ENCODE results near the gene ZNF154.
A peak's percentile ranks its signal among the peaks of the same experiment; 100 is the strongest.

ZNF154 gene

DNA sequence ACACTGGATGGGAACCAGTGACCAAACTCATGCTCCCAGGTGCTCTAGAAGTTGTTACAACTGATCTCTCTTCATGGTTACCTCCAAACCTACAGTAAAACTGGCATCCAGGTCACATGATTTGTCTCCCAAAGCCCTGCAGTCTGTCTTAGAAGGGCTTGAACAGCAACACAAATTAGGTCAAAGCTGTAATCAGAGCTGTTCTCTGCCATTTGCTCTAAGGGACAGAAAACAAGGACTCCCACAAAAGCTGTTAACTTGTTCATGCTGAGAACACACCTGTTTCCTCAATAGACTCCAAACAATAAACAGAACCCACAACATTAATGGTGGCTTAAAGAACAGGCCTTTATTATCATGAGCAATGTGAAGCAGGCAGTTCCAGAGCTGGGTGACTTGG, 10.4 kb upstream of the ZNF154 start:
- Histone ChIP-seq H3K27me3 (ENCODE audit: control insufficient read depth, insufficient read depth, low read length) (no peaks in the 10 kb centered on the region), H3K9ac (ENCODE audit: low read depth, low read length) (no peak overlapping the region), H3K36me3 (ENCODE audit: control insufficient read depth, insufficient read depth, low read length) (peaks cover 19% of the 10 kb centered on the region), H3K9me3 (ENCODE audit: control insufficient read depth, insufficient read depth, low read length) (no peaks in the 10 kb centered on the region), H3K4me3 (ENCODE audit: low read depth, low read length) (no peak overlapping the region), H3K4me1 (ENCODE audit: control insufficient read depth, insufficient read depth, low read length) (no peaks in the 10 kb centered on the region)

DNA sequence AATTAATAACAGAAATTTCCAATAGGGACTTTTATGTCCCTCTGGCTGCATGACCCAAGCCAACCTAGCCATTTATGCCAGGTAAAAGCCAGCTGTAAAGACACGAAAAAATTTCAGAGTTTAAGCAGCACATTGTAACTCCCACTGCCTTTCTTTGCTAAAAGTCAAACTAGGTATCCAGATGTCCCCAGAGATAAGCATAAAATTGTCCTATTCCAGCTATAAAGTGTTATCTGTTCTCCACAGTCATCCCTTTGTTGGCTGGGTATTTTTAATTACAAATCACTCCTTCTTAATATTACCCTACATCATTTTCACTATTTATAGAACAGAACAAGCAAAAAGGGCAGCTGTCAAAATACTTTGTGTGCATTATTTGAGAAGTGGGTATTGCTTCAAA, 3.2 kb upstream of the ZNF154 start:
- H3K36me3 ChIP-seq (ENCODE audit: control insufficient read depth, insufficient read depth, low read length) = no peaks in the 10 kb centered on the region
- no peaks in the 10 kb centered on the region for H3K9me3 ChIP-seq (ENCODE audit: control insufficient read depth, insufficient read depth, low read length)
- peaks cover 4% of the 10 kb centered on the region for H3K27me3 ChIP-seq (ENCODE audit: control insufficient read depth, insufficient read depth, low read length)
- no peaks in the 10 kb centered on the region for H3K4me1 ChIP-seq (ENCODE audit: control insufficient read depth, insufficient read depth, low read length)
- no peak overlapping the region for H3K4me3 ChIP-seq (ENCODE audit: low read depth, low read length)
- H3K9ac ChIP-seq (ENCODE audit: low read depth, low read length) = no peak overlapping the region

DNA sequence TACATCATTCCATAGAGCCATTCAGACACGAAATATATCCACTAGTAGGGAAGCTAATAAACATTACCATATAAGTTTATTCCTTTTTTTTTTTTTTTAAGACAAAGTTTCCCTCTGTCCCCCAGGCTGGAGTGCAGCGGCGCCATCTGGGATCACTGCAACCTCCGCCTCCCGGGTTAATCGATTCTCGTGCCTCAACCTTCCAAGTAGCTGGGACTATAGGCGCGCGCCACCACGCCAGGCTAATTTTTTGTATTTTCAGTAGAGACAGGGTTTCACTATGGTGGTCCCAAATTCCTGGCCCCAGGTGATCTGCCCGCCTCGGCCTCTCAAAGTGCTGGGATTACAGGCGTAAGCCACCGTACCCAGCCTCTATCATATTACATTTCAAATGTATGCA, 612 bp upstream of the ZNF154 start:
- peaks cover 2% of the 10 kb centered on the region for H3K36me3 ChIP-seq (ENCODE audit: control insufficient read depth, insufficient read depth, low read length)
- H3K4me3 ChIP-seq (ENCODE audit: low read depth, low read length) = peak overlapping the region; percentile 77

DNA sequence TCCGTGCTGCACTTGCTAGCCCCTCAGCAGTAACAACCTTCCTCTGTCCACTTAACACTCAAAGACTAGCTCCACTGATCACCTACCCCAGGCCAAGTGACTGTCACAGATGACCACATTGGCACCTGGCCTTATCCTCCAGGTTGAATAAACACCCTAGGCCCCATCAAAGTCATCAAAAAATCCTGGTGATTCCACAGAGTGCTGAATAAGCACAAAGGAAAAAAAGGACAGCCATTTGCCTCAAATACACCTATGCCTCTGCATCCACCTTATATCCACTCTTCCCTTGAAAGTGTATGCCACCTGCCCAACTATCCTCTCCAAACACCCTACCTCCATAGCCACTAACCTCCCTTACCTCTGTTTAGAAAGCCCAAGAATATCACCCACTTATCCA, 2.7 kb downstream of the ZNF154 start:
- Histone ChIP-seq H3K9me3 (ENCODE audit: control insufficient read depth, insufficient read depth, low read length) (peaks cover 6% of the 10 kb centered on the region), H3K36me3 (ENCODE audit: control insufficient read depth, insufficient read depth, low read length) (peaks cover 19% of the 10 kb centered on the region)

More for the DNA sequence above, 612 bp upstream of the ZNF154 start:
- Histone ChIP-seq H3K27me3 (ENCODE audit: control insufficient read depth, insufficient read depth, low read length) (peaks cover 4% of the 10 kb centered on the region), H3K4me1 (ENCODE audit: control insufficient read depth, insufficient read depth, low read length) (no peaks in the 10 kb centered on the region), H3K9ac (ENCODE audit: low read depth, low read length) (no peak overlapping the region), H3K9me3 (ENCODE audit: control insufficient read depth, insufficient read depth, low read length) (no peaks in the 10 kb centered on the region)

DNA sequence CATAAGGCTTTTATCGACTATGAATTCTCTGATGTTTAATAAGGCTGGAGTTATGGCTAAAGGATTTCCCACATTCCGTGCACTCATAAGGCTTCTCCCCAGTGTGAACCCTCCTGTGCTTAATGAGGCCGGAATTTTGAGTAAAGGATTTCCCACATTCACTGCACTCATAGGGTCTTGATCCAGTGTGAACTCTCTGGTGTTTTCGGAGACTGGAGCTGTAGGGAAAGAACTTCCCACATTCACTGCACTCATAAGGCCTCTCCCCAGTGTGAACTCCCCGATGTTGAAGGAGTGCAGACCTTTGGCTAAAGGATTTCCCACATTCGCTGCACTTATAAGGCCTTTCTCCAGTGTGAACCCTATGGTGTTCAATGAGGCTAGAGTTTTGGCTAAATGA, 7.4 kb downstream of the ZNF154 start:
- Histone ChIP-seq H3K27me3 (ENCODE audit: control insufficient read depth, insufficient read depth, low read length) (no peaks in the 10 kb centered on the region), H3K4me3 (ENCODE audit: low read depth, low read length) (no peak overlapping the region), H3K9me3 (ENCODE audit: control insufficient read depth, insufficient read depth, low read length) (peaks cover 8% of the 10 kb centered on the region), H3K9ac (ENCODE audit: low read depth, low read length) (no peak overlapping the region), H3K36me3 (ENCODE audit: control insufficient read depth, insufficient read depth, low read length) (peaks cover 30% of the 10 kb centered on the region), H3K4me1 (ENCODE audit: control insufficient read depth, insufficient read depth, low read length) (no peaks in the 10 kb centered on the region)

More for the DNA sequence above, 2.7 kb downstream of the ZNF154 start:
- no peak overlapping the region for H3K9ac ChIP-seq (ENCODE audit: low read depth, low read length)
- no peak overlapping the region for H3K4me3 ChIP-seq (ENCODE audit: low read depth, low read length)
- no peaks in the 10 kb centered on the region for H3K4me1 ChIP-seq (ENCODE audit: control insufficient read depth, insufficient read depth, low read length)
- H3K27me3 ChIP-seq (ENCODE audit: control insufficient read depth, insufficient read depth, low read length) = peaks cover 4% of the 10 kb centered on the region

DNA sequence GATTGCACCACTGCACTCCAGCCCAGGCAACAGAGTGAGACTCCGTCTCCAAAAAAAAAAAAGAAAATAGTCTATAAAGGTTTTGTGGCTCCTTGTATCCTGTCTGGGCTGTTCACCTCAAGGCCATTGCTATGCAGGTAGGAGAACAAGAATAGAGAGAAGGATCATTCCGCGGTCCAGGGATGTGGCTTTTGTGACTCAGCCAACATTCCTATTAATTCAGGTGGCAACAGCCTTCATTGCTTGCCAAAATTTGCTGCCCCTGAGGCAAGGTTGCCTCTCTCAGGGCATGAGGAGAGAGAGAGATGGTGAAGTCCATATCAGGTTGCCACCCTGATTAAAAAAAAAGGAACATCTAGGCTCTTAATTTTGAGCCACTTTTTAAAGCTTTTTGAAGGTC, 19.3 kb downstream of the ZNF154 start:
- Histone ChIP-seq H3K27me3 (ENCODE audit: control insufficient read depth, insufficient read depth, low read length) (no peaks in the 10 kb centered on the region), H3K36me3 (ENCODE audit: control insufficient read depth, insufficient read depth, low read length) (peaks cover 39% of the 10 kb centered on the region), H3K4me1 (ENCODE audit: control insufficient read depth, insufficient read depth, low read length) (no peaks in the 10 kb centered on the region), H3K4me3 (ENCODE audit: low read depth, low read length) (no peak overlapping the region), H3K9me3 (ENCODE audit: control insufficient read depth, insufficient read depth, low read length) (peaks cover 28% of the 10 kb centered on the region), H3K9ac (ENCODE audit: low read depth, low read length) (no peak overlapping the region)

DNA sequence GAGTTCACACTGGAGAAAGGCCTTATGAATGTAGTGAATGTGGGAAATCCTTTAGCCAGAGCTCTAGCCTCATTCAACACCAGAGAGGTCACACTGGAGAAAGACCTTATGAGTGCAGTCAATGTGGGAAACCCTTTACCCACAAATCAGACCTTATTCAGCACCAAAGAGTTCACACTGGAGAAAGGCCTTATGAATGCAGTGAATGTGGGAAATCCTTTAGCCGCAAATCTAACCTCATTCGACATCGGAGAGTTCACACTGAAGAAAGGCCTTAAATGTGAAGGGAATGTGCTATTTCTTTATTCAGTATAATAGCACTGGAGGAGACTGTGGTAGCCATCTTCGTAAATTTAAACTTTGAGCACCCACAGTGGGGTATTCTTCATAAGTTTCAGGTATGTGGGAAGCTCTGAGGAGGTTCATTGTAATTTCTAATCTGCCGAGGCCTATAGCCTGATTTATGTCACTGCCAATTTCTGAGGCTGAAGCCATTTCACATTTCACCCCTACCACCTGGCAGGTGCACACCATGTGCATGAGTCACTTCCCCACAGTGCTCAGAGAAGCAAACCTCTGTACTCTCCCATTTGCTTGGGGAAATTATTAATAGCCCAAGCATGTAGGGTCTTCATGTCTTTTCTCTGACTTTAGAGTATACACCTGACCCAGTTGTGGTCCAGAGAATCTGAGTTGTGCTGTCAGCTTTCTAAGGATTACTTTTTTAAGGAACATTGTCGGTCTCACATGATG, 20.8 kb downstream of the ZNF154 start:
- peaks cover 53% of the 10 kb centered on the region for H3K36me3 ChIP-seq (ENCODE audit: control insufficient read depth, insufficient read depth, low read length)
- no peak overlapping the region for H3K4me3 ChIP-seq (ENCODE audit: low read depth, low read length)
- peaks cover 37% of the 10 kb centered on the region for H3K9me3 ChIP-seq (ENCODE audit: control insufficient read depth, insufficient read depth, low read length)
- no peak overlapping the region for H3K9ac ChIP-seq (ENCODE audit: low read depth, low read length)
- no peaks in the 10 kb centered on the region for H3K27me3 ChIP-seq (ENCODE audit: control insufficient read depth, insufficient read depth, low read length)
- no peaks in the 10 kb centered on the region for H3K4me1 ChIP-seq (ENCODE audit: control insufficient read depth, insufficient read depth, low read length)

DNA sequence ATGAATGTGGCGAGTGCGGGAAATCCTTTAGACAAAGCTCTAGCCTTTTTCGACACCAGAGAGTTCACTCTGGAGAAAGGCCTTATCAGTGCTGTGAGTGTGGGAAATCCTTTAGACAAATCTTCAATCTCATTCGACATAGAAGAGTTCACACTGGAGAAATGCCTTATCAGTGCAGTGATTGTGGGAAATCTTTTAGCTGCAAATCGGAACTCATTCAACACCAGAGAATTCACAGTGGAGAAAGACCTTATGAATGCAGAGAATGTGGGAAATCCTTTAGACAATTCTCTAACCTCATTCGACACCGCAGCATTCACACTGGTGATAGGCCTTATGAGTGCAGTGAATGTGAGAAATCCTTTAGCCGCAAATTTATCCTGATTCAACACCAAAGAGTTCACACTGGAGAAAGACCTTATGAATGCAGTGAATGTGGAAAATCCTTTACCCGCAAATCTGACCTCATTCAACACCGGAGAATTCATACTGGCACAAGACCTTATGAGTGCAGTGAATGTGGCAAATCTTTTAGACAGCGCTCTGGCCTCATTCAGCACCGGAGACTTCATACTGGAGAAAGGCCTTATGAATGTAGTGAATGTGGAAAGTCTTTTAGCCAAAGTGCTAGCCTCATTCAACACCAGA, 21.5 kb downstream of the ZNF154 start:
- Histone ChIP-seq H3K4me1 (ENCODE audit: control insufficient read depth, insufficient read depth, low read length) (no peaks in the 10 kb centered on the region), H3K36me3 (ENCODE audit: control insufficient read depth, insufficient read depth, low read length) (peaks cover 53% of the 10 kb centered on the region), H3K9me3 (ENCODE audit: control insufficient read depth, insufficient read depth, low read length) (peaks cover 37% of the 10 kb centered on the region), H3K27me3 (ENCODE audit: control insufficient read depth, insufficient read depth, low read length) (no peaks in the 10 kb centered on the region), H3K4me3 (ENCODE audit: low read depth, low read length) (no peak overlapping the region), H3K9ac (ENCODE audit: low read depth, low read length) (no peak overlapping the region)

DNA sequence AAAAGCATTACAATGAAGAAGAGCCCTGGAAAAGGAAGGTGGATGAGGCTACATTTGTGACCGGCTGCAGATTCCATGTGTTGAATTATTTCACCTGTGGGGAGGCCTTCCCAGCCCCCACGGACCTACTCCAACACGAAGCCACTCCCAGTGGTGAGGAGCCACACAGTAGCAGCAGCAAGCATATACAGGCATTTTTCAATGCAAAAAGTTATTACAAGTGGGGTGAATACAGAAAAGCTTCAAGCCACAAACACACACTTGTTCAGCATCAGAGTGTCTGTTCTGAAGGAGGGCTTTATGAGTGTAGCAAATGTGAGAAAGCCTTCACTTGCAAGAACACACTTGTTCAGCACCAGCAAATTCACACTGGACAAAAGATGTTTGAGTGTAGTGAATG, 22.3 kb downstream of the ZNF154 start:
- peaks cover 53% of the 10 kb centered on the region for H3K36me3 ChIP-seq (ENCODE audit: control insufficient read depth, insufficient read depth, low read length)
- H3K27me3 ChIP-seq (ENCODE audit: control insufficient read depth, insufficient read depth, low read length) = no peaks in the 10 kb centered on the region
- H3K4me1 ChIP-seq (ENCODE audit: control insufficient read depth, insufficient read depth, low read length) = no peaks in the 10 kb centered on the region
- H3K9me3 ChIP-seq (ENCODE audit: control insufficient read depth, insufficient read depth, low read length) = peaks cover 37% of the 10 kb centered on the region
- no peak overlapping the region for H3K4me3 ChIP-seq (ENCODE audit: low read depth, low read length)
- no peak overlapping the region for H3K9ac ChIP-seq (ENCODE audit: low read depth, low read length)

DNA sequence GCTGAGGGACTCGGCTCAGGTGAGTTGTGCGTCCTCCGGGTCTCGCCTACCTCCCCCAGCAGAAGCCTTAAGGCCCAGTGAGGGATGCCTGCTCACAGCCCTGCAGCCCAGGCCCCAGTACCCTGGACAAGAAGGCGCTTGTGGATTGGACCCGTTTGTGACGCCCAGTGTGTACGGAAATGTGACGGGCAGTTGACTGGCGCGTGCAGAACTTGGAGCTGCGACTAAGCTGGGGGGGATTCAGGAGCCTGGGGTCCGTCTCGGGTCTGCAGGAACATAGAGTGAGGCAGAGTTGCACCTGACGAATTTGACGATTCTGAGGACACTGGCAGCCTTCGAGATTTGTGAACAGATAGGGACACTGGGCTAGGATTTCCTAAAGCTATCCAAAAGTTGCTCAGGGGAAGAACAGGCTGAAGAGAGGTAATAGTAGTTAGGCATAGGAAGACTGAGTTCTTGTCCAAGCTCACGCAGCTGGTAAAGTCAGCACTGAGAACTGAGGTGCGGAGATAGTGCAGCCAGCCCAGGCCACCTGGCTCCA, 26.7 kb downstream of the ZNF154 start:
- H3K4me3 ChIP-seq (ENCODE audit: low read depth, low read length) = peak overlapping the region; percentile 79
- peaks cover 18% of the 10 kb centered on the region for H3K9me3 ChIP-seq (ENCODE audit: control insufficient read depth, insufficient read depth, low read length)
- peaks cover 14% of the 10 kb centered on the region for H3K27me3 ChIP-seq (ENCODE audit: control insufficient read depth, insufficient read depth, low read length)
- no peaks in the 10 kb centered on the region for H3K4me1 ChIP-seq (ENCODE audit: control insufficient read depth, insufficient read depth, low read length)
- peaks cover 39% of the 10 kb centered on the region for H3K36me3 ChIP-seq (ENCODE audit: control insufficient read depth, insufficient read depth, low read length)
- peak overlapping the region; percentile 91 for H3K9ac ChIP-seq (ENCODE audit: low read depth, low read length)

DNA sequence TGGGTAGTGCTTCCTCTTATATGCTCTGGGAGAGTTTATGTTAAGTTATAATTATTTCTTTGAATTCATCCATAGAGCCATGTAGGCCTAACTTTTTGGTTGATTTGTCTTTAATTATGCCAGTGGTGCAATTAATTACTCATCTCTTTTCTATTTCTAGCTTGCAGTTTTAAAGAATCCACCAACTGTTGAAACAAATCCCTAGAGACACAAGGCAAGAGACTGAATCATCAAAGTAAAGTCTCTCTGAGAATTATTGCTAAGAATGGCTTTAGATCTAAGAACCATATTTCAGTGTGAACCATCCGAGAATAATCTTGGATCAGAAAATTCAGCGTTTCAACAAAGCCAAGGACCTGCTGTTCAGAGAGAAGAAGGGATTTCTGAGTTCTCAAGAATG, 33.1 kb downstream of the ZNF154 start:
- H3K4me1 ChIP-seq (ENCODE audit: control insufficient read depth, insufficient read depth, low read length) = no peaks in the 10 kb centered on the region
- H3K9ac ChIP-seq (ENCODE audit: low read depth, low read length) = no peak overlapping the region
- H3K9me3 ChIP-seq (ENCODE audit: control insufficient read depth, insufficient read depth, low read length) = no peaks in the 10 kb centered on the region
- H3K36me3 ChIP-seq (ENCODE audit: control insufficient read depth, insufficient read depth, low read length) = no peaks in the 10 kb centered on the region
- no peak overlapping the region for H3K4me3 ChIP-seq (ENCODE audit: low read depth, low read length)
- peaks cover 19% of the 10 kb centered on the region for H3K27me3 ChIP-seq (ENCODE audit: control insufficient read depth, insufficient read depth, low read length)

DNA sequence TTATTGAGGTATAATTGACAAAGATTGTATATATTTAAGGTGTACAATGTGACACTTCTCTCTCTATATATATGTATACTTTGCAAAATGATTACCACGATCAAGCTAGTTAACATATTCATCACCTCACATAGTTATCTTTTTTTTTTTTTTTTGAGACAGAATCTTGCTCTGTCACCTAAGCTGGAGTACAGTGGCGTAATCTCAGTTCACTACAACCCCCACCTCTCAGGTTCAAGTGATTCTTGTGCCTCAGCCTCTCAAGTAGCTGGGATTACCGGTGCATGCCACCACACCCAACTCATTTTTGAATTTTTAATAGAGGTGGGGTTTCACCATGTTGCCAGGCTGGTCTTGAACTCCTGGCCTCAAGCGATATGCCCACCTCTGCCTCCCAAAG, 36.5 kb downstream of the ZNF154 start:
- Histone ChIP-seq H3K4me1 (ENCODE audit: control insufficient read depth, insufficient read depth, low read length) (no peaks in the 10 kb centered on the region), H3K9ac (ENCODE audit: low read depth, low read length) (no peak overlapping the region), H3K4me3 (ENCODE audit: low read depth, low read length) (no peak overlapping the region), H3K36me3 (ENCODE audit: control insufficient read depth, insufficient read depth, low read length) (no peaks in the 10 kb centered on the region), H3K27me3 (ENCODE audit: control insufficient read depth, insufficient read depth, low read length) (peaks cover 7% of the 10 kb centered on the region), H3K9me3 (ENCODE audit: control insufficient read depth, insufficient read depth, low read length) (no peaks in the 10 kb centered on the region)
